GM12864 (cell line): ENCODE measurements around the gene TNNI2.

Source experiments
- DNase-seq: peaks from one replicate; pipeline ENCODE4 v3.0.0-alpha.2; 2011; ENCODE audit warnings: low read depth
- H3K4me3 ChIP-seq: 2 replicates; pipeline ENCODE4 v1.5.1; 2011; ENCODE audit warnings: mild to moderate bottlenecking, low read depth, low read length, control low read depth
- CTCF ChIP-seq: IDR thresholded peaks from 2 replicates; pipeline ENCODE4 v1.5.1; 2011; ENCODE audit warnings: low read depth, mild to moderate bottlenecking, moderate library complexity, low read length, control low read depth, inconsistent platforms; ENCODE audit errors: missing control alignments

The TNNI2 gene

GRCh38 chr11:1864231-1864630 lies 25.4 kb downstream of the TNNI2 start:
- no peak for TF ChIP-seq CTCF
- no peak overlapping the region for H3K4me3 ChIP-seq
- DNase-seq = no peak

- no peak for DNase-seq
- H3K4me3 ChIP-seq = no peak overlapping the region
- TF ChIP-seq CTCF = no peak
These were observed 26.3 kb downstream of the TNNI2 start for GRCh38 chr11:1864831-1865665.

GRCh38 chr11:1866226-1866625 lies 27.4 kb downstream of the TNNI2 start:
- H3K4me3 ChIP-seq = no peak overlapping the region
- no peak for DNase-seq
- TF ChIP-seq CTCF = no peak

GRCh38 chr11:1866776-1867175 lies 28.0 kb downstream of the TNNI2 start:
- TF ChIP-seq CTCF = no peak
- no peak overlapping the region for H3K4me3 ChIP-seq
- no peak for DNase-seq

- H3K4me3 ChIP-seq = no peak overlapping the region
- no peak for DNase-seq
- no peak for TF ChIP-seq CTCF
These were observed 28.6 kb downstream of the TNNI2 start for GRCh38 chr11:1867381-1867780.

GRCh38 chr11:1868056-1868635 lies 29.4 kb downstream of the TNNI2 start:
- DNase-seq = no peak
- no peak overlapping the region for H3K4me3 ChIP-seq
- no peak for TF ChIP-seq CTCF

- DNase-seq = no peak
- H3K4me3 ChIP-seq = no peak overlapping the region
- no peak for TF ChIP-seq CTCF
These were observed 30.0 kb downstream of the TNNI2 start for GRCh38 chr11:1868636-1869291.
